ENCODE measurements around the gene MUC5AC. TPM values are rescaled to one million over a fixed set of nuclear protein-coding genes. Genes with fewer than 3 reads are reported as not detected.

The MUC5AC gene
- total RNA-seq, 1 experiment from 2014 or later, result under 0.01 TPM

- CTCF ChIA-PET, result no interaction called here
- H3K4me2 ChIP-seq (ENCODE audit: low read length), result no peak overlapping the region
- no peak for ATAC-seq
Measured at GRCh38 chr11:1129611-1130160, 28.1 kb upstream of the MUC5AC start.

GRCh38 chr11:1130276-1131032, 27.3 kb upstream of the MUC5AC start:
- Histone ChIP-seq H3K4me1 (ENCODE audit: control insufficient read depth in 1 of 2, insufficient read depth in 2 of 2, low read length in 2 of 2) (no peaks in the 10 kb centered on the region), H3K4me3 (replicated peaks in 1 of 2; ENCODE audit: low read depth in 1 of 2, low read length in 2 of 2) (no peak overlapping the region), H3K9ac (ENCODE audit: low read length) (no peak overlapping the region), H3K27ac (ENCODE audit: low read depth, low read length) (no peak overlapping the region), H3K79me2 (ENCODE audit: insufficient read depth, low read length) (no peaks in the 10 kb centered on the region), H4K20me1 (ENCODE audit: insufficient read depth) (no peaks in the 10 kb centered on the region), H3K9me2 (ENCODE audit: insufficient read depth) (no peaks in the 10 kb centered on the region), H2AFZ (ENCODE audit: low read depth, low read length, poor library complexity, severe bottlenecking) (no peak overlapping the region), H3K4me2 (ENCODE audit: low read length) (no peak overlapping the region), H3K27me3 (ENCODE audit: insufficient read depth, low read length) (no peaks in the 10 kb centered on the region), H3K9me3 (ENCODE audit: control insufficient read depth in 1 of 2, insufficient read depth in 1 of 2, low read depth in 1 of 2, low read length in 2 of 2) (peaks cover 5 to 12% of the 10 kb centered on the region in 2 experiments; a peak in 3 of 4 replicates), H3K36me3 (ENCODE audit: control insufficient read depth in 1 of 2, insufficient read depth in 2 of 2, low read length in 2 of 2) (no peaks in the 10 kb centered on the region)
- no TSS peak for BruUV-seq (replicated peaks)
- ChIA-PET CTCF (no interaction called here), POLR2A (no interaction called here), RAD21 (ENCODE audit: low non-redundant PET in 1 of 2, low total read pairs in 2 of 2, uncharacterized antibody in 2 of 2, unreplicated experiment in 2 of 2) (no interaction called here)
- intact Hi-C loops (cut with micrococcal nuclease), result no loop called here
- DNase-seq (ENCODE audit: low read depth, low spot score) (no peak), ATAC-seq (no peak)
- TF ChIP-seq EZH2 (IDR thresholded peaks at IDR 0.05) (no peak), YY1 (IDR thresholded peaks at IDR 0.05; ENCODE audit: extremely low read depth, insufficient replicate concordance, low read depth, low read length) (no peak), SP1 (IDR thresholded peaks at IDR 0.05; ENCODE audit: low read depth) (no peak), SIN3A (IDR thresholded peaks at IDR 0.05; ENCODE audit: low read depth) (no peak), POLR2AphosphoS5 (IDR thresholded peaks at IDR 0.05; ENCODE audit: low read depth, low read length) (no peak), CTCF (IDR thresholded peaks at IDR 0.05 in 2 of 3, conservative IDR thresholded peaks at IDR 0.05 in 1 of 3; ENCODE audit: borderline replicate concordance in 1 of 3, insufficient read depth in 1 of 3, low read depth in 2 of 3, low read length in 2 of 3) (no peak), CEBPB (IDR thresholded peaks at IDR 0.05; ENCODE audit: low read depth) (no peak), REST (IDR thresholded peaks at IDR 0.05; ENCODE audit: low read depth) (no peak), EZH2phosphoT487 (IDR thresholded peaks at IDR 0.05; ENCODE audit: borderline replicate concordance) (no peak), RAD21 (IDR thresholded peaks at IDR 0.05; ENCODE audit: low read depth) (no peak), SRF (IDR thresholded peaks at IDR 0.05; ENCODE audit: low read depth) (no peak)

More at GRCh38 chr11:1129611-1130160, 28.1 kb upstream of the MUC5AC start:
- Histone ChIP-seq H3K4me1 (ENCODE audit: control insufficient read depth in 1 of 2, insufficient read depth in 2 of 2, low read length in 2 of 2) (no peaks in the 10 kb centered on the region), H3K9me2 (ENCODE audit: insufficient read depth) (no peaks in the 10 kb centered on the region), H3K79me2 (ENCODE audit: insufficient read depth, low read length) (no peaks in the 10 kb centered on the region), H4K20me1 (ENCODE audit: insufficient read depth) (no peaks in the 10 kb centered on the region), H3K36me3 (ENCODE audit: control insufficient read depth in 1 of 2, insufficient read depth in 2 of 2, low read length in 2 of 2) (no peaks in the 10 kb centered on the region), H3K9ac (ENCODE audit: low read length) (no peak overlapping the region), H3K27ac (ENCODE audit: low read depth, low read length) (no peak overlapping the region), H3K9me3 (ENCODE audit: control insufficient read depth in 1 of 2, insufficient read depth in 1 of 2, low read depth in 1 of 2, low read length in 2 of 2) (peaks cover 4 to 7% of the 10 kb centered on the region in 2 experiments; a peak in 3 of 4 replicates), H3K27me3 (ENCODE audit: insufficient read depth, low read length) (no peaks in the 10 kb centered on the region), H2AFZ (ENCODE audit: low read depth, low read length, poor library complexity, severe bottlenecking) (no peak overlapping the region), H3K4me3 (replicated peaks in 1 of 2; ENCODE audit: low read depth in 1 of 2, low read length in 2 of 2) (no peak overlapping the region)
- no peak for DNase-seq (ENCODE audit: low read depth, low spot score)
- ChIA-PET POLR2A (no interaction called here), RAD21 (ENCODE audit: low non-redundant PET in 1 of 2, low total read pairs in 2 of 2, uncharacterized antibody in 2 of 2, unreplicated experiment in 2 of 2) (no interaction called here)
- BruUV-seq (replicated peaks), result no TSS peak
- TF ChIP-seq ELF1 (IDR thresholded peaks at IDR 0.05; ENCODE audit: borderline replicate concordance, low read depth) (no peak), ATF3 (IDR thresholded peaks at IDR 0.05) (no peak), CBX3 (IDR thresholded peaks at IDR 0.05; ENCODE audit: low read depth) (no peak), TCF7L2 (IDR thresholded peaks at IDR 0.05; ENCODE audit: borderline replicate concordance, extremely low read depth, insufficient read depth, insufficient read length) (no peak)
- intact Hi-C loops (cut with micrococcal nuclease), result no loop called here
